OCI-LY7 (cell line): Measurements from ENCODE around the gene PRLR.

Source experiments
- EZH2phosphoT487 ChIP-seq: fragments of 200-600 bp; sonication (generic); IDR thresholded peaks from 2 replicates; pipeline ENCODE4 v1.6.1; 2018; ENCODE audit warnings: low read depth, borderline replicate concordance, mild to moderate bottlenecking, mixed run types, antibody characterized with exemption, low read length, moderate library complexity, mixed read lengths
- TF ChIP-seq, protein P1 (sequence below): fragments of 200-600 bp; sonication (generic); conservative IDR thresholded peaks from 2 replicates; pipeline ENCODE4 v1.5.1; 2014; ENCODE audit warnings: mild to moderate bottlenecking, antibody characterized with exemption, low read length, moderate library complexity, mixed read lengths

DNA sequence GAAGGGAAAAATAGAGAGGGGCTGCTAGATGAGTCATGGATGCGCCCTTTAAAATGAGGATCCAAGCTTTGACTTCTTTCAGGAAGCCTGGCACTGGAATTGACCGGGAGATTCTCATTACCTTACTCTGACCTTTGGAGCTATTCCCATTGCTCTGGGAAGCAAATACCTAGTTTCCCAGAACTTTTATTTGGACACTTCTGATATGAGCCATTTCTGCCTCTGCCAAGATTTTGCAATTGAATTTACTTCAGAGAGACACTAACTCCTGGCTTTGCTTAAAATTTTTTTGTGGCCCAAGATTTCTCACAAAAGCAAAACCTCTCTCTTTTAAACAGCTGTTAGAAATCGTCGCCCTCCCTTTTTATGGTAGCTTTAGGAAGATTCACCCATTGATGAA lies 166.9 kb downstream of the PRLR start:
- TF ChIP-seq, protein P1, sequence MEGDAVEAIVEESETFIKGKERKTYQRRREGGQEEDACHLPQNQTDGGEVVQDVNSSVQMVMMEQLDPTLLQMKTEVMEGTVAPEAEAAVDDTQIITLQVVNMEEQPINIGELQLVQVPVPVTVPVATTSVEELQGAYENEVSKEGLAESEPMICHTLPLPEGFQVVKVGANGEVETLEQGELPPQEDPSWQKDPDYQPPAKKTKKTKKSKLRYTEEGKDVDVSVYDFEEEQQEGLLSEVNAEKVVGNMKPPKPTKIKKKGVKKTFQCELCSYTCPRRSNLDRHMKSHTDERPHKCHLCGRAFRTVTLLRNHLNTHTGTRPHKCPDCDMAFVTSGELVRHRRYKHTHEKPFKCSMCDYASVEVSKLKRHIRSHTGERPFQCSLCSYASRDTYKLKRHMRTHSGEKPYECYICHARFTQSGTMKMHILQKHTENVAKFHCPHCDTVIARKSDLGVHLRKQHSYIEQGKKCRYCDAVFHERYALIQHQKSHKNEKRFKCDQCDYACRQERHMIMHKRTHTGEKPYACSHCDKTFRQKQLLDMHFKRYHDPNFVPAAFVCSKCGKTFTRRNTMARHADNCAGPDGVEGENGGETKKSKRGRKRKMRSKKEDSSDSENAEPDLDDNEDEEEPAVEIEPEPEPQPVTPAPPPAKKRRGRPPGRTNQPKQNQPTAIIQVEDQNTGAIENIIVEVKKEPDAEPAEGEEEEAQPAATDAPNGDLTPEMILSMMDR = no peak
- TF ChIP-seq EZH2phosphoT487 = no peak
